Stromal cell of bone marrow (primary cell): ENCODE measurements around the gene CCR5AS.
"Not testable (repeated sequence)": the region's sequence is repeated elsewhere in the genome, so short reads cannot be mapped to it uniquely, and the experiment has no call there.

Experiments used
- DNase-seq: peaks from one replicate; pipeline ENCODE4 v3.0.0-alpha.2; 2012; ENCODE audit warnings: low read depth

Gene CCR5AS

GRCh38 chr3:46429250-46429649 is 22.4 kb upstream of the CCR5AS start:
- no peak for DNase-seq

- no peak for DNase-seq
These were observed 21.3 kb upstream of the CCR5AS start for GRCh38 chr3:46427916-46428833.

- DNase-seq: not testable (repeated sequence)
These were observed 20.5 kb upstream of the CCR5AS start for GRCh38 chr3:46427404-46427803.

- DNase-seq: not testable (repeated sequence)
These were observed 19.6 kb upstream of the CCR5AS start for GRCh38 chr3:46426476-46426875.

DNA sequence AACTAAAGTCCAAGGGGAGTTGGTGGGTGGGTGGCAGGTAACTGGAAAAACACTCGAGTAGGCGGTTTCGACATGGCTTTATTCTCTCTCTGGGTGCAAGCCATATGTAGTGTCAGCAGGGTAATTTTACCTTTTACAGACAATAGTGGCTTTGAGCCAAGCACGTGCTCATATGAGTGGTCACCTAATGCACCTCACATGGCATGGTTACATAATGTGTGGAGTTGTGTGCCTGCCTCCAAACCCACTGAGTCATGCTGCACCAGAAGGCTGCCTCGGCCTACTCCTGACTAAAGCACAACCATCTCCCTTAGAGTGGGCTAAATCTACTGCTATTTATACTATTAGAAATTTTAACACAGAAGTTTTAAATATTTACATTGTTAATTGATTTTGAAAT is 16.7 kb upstream of the CCR5AS start:
- no peak for DNase-seq

DNA sequence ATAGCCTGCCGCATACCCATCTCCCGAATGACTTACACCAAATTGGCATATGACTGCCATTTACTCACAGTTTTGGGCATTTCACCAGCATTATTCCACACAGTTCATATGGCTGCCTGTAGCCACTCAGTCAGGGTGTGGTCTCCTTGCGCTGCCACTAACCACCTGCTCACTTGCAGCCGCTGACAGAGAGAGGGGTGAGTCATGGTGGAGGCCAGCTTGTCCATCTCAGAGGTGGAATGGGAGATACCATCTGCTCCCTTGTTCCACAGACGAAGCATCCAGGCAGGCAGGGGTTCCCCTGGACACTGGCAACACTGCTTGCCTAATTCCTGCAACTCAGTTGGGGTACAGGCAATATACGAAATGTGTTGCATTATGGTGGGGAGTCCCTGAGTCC is 15.8 kb upstream of the CCR5AS start:
- no peak for DNase-seq

GRCh38 chr3:46420931-46421330 is 14.1 kb upstream of the CCR5AS start:
- no peak for DNase-seq

GRCh38 chr3:46419816-46420215 is 12.9 kb upstream of the CCR5AS start:
- no peak for DNase-seq

GRCh38 chr3:46417841-46418611 is 11.2 kb upstream of the CCR5AS start:
- DNase-seq: no peak

DNA sequence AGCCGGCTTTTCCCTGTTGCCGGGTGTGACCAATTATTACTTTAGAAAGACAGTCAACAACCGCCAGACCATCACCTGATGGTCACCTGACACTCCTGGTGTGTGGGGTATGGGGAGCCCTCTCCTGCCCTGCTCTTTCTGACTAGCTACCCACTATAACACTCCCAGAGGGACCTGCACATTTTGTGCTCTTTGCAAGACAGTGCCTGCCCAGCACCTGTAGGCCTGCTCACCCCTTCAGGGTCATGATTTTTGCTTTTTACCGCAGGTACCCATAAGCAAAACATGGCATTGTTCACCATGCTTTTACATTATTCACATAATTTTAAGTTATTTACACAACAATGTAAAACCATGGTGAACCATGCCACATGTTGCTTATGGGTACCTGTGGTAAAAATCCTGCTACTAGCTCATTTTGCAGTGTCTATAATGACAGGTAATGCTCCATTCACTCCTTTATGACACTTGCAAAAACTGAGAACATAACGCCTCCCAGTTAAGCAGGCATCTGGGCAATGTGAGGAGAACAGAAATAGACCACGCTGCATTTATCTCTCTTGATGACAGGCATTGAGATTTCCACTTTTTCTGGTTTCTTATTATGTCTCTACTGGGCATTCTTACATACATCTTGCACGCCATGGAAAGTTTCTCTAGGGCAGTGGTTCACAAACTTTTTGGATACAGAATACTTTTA is 10.1 kb upstream of the CCR5AS start:
- no peak for DNase-seq

DNA sequence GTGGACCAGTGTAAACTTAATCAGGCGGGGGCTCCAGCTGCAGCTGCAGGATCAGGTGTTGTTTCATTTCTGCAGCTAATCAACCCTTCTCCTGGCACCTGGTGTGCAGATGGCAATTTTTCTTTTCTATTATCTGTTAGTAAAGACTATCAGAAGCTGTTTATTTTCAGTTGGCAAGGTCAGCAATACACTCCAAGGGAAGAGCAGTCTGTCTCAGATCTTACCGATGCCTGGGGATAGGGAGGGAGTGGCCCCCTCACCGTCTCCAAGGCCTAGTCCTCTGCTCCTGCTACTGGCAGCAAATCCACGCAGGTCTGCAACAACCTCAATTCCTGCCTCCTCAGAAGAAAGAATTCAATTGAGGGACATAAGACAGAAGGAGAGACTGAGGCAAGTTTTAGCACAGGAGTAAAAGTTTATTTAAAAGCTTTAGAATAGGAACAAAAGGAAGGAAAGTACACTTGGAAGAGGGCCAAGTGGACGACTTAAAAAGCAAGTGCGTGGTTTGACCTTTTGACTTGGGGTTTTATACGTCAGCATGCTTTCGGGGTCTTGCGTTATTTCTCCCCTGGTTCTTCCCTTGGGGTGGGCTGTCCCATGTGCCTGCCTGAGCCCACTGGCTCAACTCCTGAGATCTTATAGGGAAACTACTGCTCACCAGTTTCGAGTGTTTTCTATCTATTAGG is 9.4 kb upstream of the CCR5AS start:
- DNase-seq: no peak

- DNase-seq: no peak
These were observed 7.9 kb upstream of the CCR5AS start for GRCh38 chr3:46414739-46415138.

DNA sequence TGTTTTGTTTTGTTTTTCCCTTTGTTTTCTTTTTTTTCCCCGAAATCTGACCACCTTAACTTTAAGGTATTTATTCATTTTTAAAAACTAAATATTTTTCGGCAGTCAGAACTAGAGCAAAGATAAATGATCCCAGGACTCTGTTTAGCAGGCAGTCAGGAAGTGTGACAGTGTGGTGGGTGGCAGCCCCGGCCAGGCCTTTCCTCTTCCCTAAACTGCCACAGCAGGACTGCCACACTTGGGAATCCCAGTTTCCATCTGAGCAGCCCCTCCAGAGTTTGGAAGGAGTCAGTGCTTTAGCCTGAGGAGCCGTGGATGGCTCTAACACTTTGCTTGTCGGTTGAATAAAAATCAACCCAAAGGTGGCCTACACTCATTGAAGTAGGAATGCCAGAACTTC is 7.1 kb upstream of the CCR5AS start:
- no peak for DNase-seq

GRCh38 chr3:46412786-46413298 is 6.0 kb upstream of the CCR5AS start:
- DNase-seq: no peak

- DNase-seq: no peak
These were observed 4.4 kb upstream of the CCR5AS start for GRCh38 chr3:46411271-46411670.

- DNase-seq: peak; percentile 50
These were observed 3.8 kb upstream of the CCR5AS start for GRCh38 chr3:46410669-46411068.

GRCh38 chr3:46409739-46410489 is 3.0 kb upstream of the CCR5AS start:
- no peak for DNase-seq

- no peak for DNase-seq
These were observed 2.0 kb upstream of the CCR5AS start for GRCh38 chr3:46408853-46409252.

DNA sequence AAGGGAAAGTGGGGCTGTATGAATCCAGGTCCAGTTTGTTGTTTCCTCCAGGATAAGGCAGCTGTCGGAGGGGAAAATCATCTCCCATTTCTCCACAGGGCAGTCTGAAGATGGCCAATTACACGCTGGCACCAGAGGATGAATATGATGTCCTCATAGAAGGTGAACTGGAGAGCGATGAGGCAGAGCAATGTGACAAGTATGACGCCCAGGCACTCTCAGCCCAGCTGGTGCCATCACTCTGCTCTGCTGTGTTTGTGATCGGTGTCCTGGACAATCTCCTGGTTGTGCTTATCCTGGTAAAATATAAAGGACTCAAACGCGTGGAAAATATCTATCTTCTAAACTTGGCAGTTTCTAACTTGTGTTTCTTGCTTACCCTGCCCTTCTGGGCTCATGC is 1.1 kb upstream of the CCR5AS start:
- no peak for DNase-seq

GRCh38 chr3:46406443-46406787 is 451 bp downstream of the CCR5AS start:
- no peak for DNase-seq
